ENCODE results near the gene ARHGEF39.

The ARHGEF39 gene

GRCh38 chr9:35673132-35674024 lies 8.4 kb upstream of the ARHGEF39 start, which contains the start of gene CA9:
Gene CA9 (plus strand): TSS chr9:35673928. CDS start chr9:35673960, 32 bp downstream.
- no peak for DNase-seq

- no peak for DNase-seq
Observed at GRCh38 chr9:35669331-35670145, 4.5 kb upstream of the ARHGEF39 start.

GRCh38 chr9:35667939-35668338 lies 2.9 kb upstream of the ARHGEF39 start:
- no peak for DNase-seq

GRCh38 chr9:35666549-35666948 lies 1.6 kb upstream of the ARHGEF39 start:
- DNase-seq: no peak

GRCh38 chr9:35666045-35666444 lies 1.1 kb upstream of the ARHGEF39 start:
- DNase-seq: no peak

- DNase-seq: no peak
Observed at GRCh38 chr9:35665471-35665818, 450 bp upstream of the ARHGEF39 start.

GRCh38 chr9:35662437-35662836 lies 2.6 kb downstream of the ARHGEF39 start:
- no peak for DNase-seq

- DNase-seq: no peak
Observed at GRCh38 chr9:35661756-35662350, 3.1 kb downstream of the ARHGEF39 start.

- DNase-seq: no peak
Observed at GRCh38 chr9:35660966-35661415, 4.0 kb downstream of the ARHGEF39 start.

- DNase-seq: no peak
Observed at GRCh38 chr9:35659340-35659739, 5.7 kb downstream of the ARHGEF39 start.

- no peak for DNase-seq
Observed at GRCh38 chr9:35658968-35659220, 6.1 kb downstream of the ARHGEF39 start.

GRCh38 chr9:35658137-35658967 lies 6.6 kb downstream of the ARHGEF39 start, which contains the start of gene CCDC107:
Gene CCDC107 (plus strand): TSS chr9:35658292. CDS start chr9:35658380, 88 bp downstream.
- DNase-seq: peak; percentile 90

- DNase-seq: peak; percentile 90
Observed at GRCh38 chr9:35657546-35658136, 7.4 kb downstream of the ARHGEF39 start, which contains the start of gene RMRP. Gene RMRP (minus strand): TSS chr9:35658019.

GRCh38 chr9:35656831-35657545 lies 8.0 kb downstream of the ARHGEF39 start:
- DNase-seq: peak; percentile 39

- DNase-seq: no peak
Observed at GRCh38 chr9:35656348-35656747, 8.6 kb downstream of the ARHGEF39 start.

- no peak for DNase-seq
Observed at GRCh38 chr9:35653611-35654010, 11.4 kb downstream of the ARHGEF39 start.

- no peak for DNase-seq
Observed at GRCh38 chr9:35652829-35653209, 12.2 kb downstream of the ARHGEF39 start.

- no peak for DNase-seq
Observed at GRCh38 chr9:35651956-35652828, 12.8 kb downstream of the ARHGEF39 start.

- DNase-seq: no peak
Observed at GRCh38 chr9:35650341-35651158, 14.4 kb downstream of the ARHGEF39 start, which contains the start of gene SIT1. Gene SIT1 (minus strand): TSS chr9:35650931. CDS start chr9:35650853, 78 bp downstream.
